Skeletal muscle tissue (tissue), 4 donors: ENCODE data around the gene P2RX4. TPM values are rescaled to one million over a fixed set of nuclear protein-coding genes. Genes with fewer than 3 reads are reported as not detected.

Experiments
- H3K27ac ChIP-seq: one replicate; pipeline ENCODE4 v1.7.0; 2013; ENCODE audit warnings: mild to moderate bottlenecking, low read depth, low read length, inconsistent platforms
- H3K27me3 ChIP-seq, 3 donors: one replicate each; pipeline ENCODE4 v1.7.0; 2013; ENCODE audit warnings: low read length in 3 of 3; ENCODE audit not compliant: control insufficient read depth in 3 of 3, insufficient read depth in 3 of 3
- H3K36me3 ChIP-seq, 3 donors: one replicate each; pipeline ENCODE4 v1.7.0; 2013; ENCODE audit warnings: low read length in 3 of 3; ENCODE audit not compliant: control insufficient read depth in 3 of 3, insufficient read depth in 3 of 3
- H3K4me1 ChIP-seq, 3 donors: one replicate each; pipeline ENCODE4 v1.7.0; 2013; ENCODE audit warnings: low read length in 3 of 3, mild to moderate bottlenecking in 3 of 3; ENCODE audit not compliant: control insufficient read depth in 3 of 3, insufficient read depth in 3 of 3
- H3K4me3 ChIP-seq, 3 donors: one replicate each; pipeline ENCODE4 v1.7.0; 2013; ENCODE audit warnings: low read length in 3 of 3
- H3K9ac ChIP-seq, 3 donors: one replicate each; pipeline ENCODE4 v1.7.0; 2013; ENCODE audit warnings: low read length in 3 of 3, mild to moderate bottlenecking in 3 of 3, moderate library complexity in 2 of 3, low read depth in 1 of 3
- H3K9me3 ChIP-seq, 3 donors: one replicate each; pipeline ENCODE4 v1.7.0; 2013; ENCODE audit warnings: low read length in 3 of 3; ENCODE audit not compliant: control insufficient read depth in 3 of 3
- total RNA-seq: library from RNA; depleted of rRNA; stranded (reverse); fragments of >200 nt; gene quantifications from one replicate; pipeline ENCODE4 v1.2.3, GENCODE V29; 2014
- donor health status: Osteomylitis.

P2RX4 gene
- total RNA-seq, 1 donor from 2014 or later: 14.6 TPM

- no peaks in the 10 kb centered on the region for H3K4me1 ChIP-seq
- H3K27me3 ChIP-seq: no peaks in the 10 kb centered on the region
- H3K9ac ChIP-seq: no peak overlapping the region
- H3K9me3 ChIP-seq: no peaks in the 10 kb centered on the region
- H3K36me3 ChIP-seq: peaks cover 41 to 60% (median 55%) of the 10 kb centered on the region in 3 donors
- no peak overlapping the region for H3K27ac ChIP-seq
- no peak overlapping the region for H3K4me3 ChIP-seq
Observed at GRCh38 chr12:121264135-121264534, 54.2 kb downstream of the P2RX4 start.

DNA sequence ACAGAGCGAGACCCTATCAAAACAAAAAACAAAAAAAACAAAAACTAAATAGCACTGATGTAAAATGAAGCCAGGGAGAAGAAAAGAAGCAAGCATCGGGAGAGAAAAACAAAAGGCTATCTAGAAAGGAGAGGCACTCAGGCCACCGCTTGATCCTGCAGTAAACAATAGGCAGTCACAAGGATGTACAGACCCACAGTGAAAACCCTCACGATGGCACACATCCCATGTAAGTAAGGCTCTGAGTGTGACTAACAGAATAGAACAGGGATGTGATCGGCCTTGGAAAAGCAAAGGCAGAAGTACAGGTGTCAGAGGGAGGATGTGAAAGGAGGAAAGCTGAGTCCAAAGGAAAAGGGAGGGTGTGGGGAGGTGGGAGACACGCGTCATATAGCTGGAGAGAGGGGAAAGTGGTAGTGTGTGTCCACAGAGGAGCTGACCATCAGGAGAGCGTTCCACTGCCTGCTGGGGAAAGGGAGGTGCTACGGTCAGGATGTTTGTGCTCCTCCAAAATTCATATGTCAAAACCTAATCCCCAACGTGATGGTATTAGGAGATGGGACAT is 55.1 kb downstream of the P2RX4 start:
- no peaks in the 10 kb centered on the region for H3K9me3 ChIP-seq
- H3K36me3 ChIP-seq: peaks cover 33 to 56% (median 52%) of the 10 kb centered on the region in 3 donors
- no peaks in the 10 kb centered on the region for H3K4me1 ChIP-seq
- H3K27me3 ChIP-seq: no peaks in the 10 kb centered on the region
- H3K27ac ChIP-seq: no peak overlapping the region
- no peak overlapping the region for H3K4me3 ChIP-seq
- H3K9ac ChIP-seq: no peak overlapping the region

DNA sequence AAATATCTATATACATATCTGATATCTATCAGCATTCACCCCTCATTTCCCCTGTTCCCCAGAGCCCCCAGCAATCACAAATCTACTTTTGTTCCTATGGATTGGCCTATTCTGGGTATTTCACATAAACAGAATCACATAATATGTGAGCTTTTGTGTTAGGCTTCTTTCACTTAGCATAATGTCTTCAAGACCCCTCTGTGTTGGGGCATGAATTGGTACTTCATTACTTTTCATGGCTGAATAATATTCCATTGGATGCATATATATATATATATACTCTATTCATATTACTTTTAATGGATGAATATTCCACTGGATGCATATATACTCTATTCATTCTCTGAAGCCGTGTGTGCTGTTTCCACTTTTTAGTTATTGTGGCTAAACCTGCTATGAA is 57.9 kb downstream of the P2RX4 start:
- H3K9me3 ChIP-seq: no peaks in the 10 kb centered on the region
- peaks cover 19 to 45% (median 43%) of the 10 kb centered on the region in 3 donors for H3K36me3 ChIP-seq
- no peak overlapping the region for H3K4me3 ChIP-seq
- no peaks in the 10 kb centered on the region for H3K27me3 ChIP-seq
- H3K27ac ChIP-seq: no peak overlapping the region
- no peak overlapping the region for H3K9ac ChIP-seq
- no peaks in the 10 kb centered on the region for H3K4me1 ChIP-seq

DNA sequence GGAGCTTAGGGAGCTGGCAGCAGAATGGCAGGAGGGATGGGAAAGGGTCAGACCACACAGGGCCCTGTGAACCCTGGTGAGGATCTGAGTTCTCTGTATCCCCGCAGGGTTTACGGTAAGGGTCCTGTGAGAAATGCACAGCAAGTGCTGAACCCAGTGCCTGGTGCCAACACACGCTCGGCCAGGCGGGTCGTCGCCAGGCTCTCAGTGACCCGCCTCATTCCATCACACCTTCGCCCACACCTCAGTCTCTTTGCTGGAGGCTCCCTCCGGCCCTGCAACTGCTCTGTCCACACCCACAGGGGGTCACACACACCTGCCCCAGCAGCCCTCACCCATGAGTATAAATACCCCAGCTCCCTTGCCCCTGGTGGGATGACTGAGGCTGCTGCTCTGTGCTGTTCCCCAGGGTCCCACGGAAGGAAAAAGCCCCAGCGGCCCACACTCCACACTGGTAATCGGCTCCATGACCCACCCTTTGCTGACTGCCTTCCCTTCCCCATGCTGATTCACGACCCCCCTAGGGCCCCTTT is 63.5 kb downstream of the P2RX4 start:
- Histone ChIP-seq H3K9me3 (no peaks in the 10 kb centered on the region), H3K9ac (no peak overlapping the region), H3K36me3 (peaks cover 16 to 21% (median 18%) of the 10 kb centered on the region in 3 donors), H3K4me1 (peaks cover 0 to 2% (median 0%) of the 10 kb centered on the region in 3 donors), H3K27me3 (no peaks in the 10 kb centered on the region), H3K27ac (no peak overlapping the region), H3K4me3 (no peak overlapping the region)

DNA sequence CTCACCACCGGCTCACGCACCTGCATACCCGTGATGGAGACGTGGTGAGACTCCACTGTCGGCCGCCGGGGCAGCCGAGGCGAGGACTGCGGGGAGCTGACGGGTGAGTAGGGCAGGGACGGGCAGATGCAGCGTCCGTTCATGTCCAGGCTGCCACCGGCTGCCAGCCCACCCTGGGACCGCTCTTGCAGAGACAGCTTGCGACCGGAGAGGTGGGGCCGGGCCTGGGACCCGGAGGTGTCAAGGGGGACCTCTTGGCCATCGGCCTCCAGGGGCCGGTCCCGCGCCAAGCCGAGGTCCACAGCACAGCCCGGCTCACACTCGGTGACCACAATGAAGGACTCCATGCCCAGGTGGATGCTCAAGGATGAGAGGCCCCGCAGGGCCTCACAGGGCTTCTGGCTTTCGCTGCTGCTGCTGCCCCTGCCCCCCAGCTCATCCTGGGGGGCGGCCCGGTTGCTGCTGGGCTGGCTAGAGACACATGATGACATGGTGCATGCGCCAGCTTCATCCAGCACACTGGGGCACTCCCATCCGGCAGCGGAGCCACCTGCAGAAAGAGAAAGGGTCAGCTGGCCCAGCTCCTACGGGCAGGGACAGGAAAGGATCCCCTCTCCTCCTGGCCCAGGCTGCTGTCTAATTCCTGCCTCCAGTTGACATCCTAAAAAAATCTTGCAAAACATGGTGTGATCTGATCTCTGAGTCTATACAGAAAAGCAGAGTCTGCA is 64.3 kb downstream of the P2RX4 start:
- no peak overlapping the region for H3K4me3 ChIP-seq
- H3K27me3 ChIP-seq: no peaks in the 10 kb centered on the region
- H3K9ac ChIP-seq: no peak overlapping the region
- no peaks in the 10 kb centered on the region for H3K9me3 ChIP-seq
- no peak overlapping the region for H3K27ac ChIP-seq
- H3K36me3 ChIP-seq: peaks cover 10 to 14% (median 11%) of the 10 kb centered on the region in 3 donors
- peaks cover under 1 to 8% (median 7%) of the 10 kb centered on the region in 3 donors for H3K4me1 ChIP-seq

DNA sequence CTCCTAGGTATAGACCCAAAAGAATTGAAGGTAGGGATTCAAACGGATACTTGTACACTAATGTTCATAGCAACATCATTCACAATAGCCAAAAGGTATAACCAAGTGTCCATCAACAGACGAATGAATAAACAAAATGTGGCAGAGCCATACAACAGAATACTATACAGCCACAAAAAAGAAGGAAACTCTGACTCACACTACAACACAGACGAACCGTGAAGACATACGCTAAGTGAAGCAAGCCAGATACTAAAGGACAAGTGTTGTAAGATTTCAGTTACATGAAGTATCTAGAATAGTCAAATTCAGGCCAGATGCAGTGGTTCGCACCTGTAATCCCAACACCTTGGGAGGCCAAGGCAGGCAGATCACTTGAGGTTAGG is 67.4 kb downstream of the P2RX4 start:
- no peaks in the 10 kb centered on the region for H3K27me3 ChIP-seq
- no peaks in the 10 kb centered on the region for H3K9me3 ChIP-seq
- H3K4me1 ChIP-seq: peaks cover 6 to 15% (median 13%) of the 10 kb centered on the region in 3 donors
- H3K4me3 ChIP-seq: no peak overlapping the region
- H3K36me3 ChIP-seq: peaks cover 5 to 11% (median 7%) of the 10 kb centered on the region in 3 donors
- no peak overlapping the region for H3K27ac ChIP-seq
- H3K9ac ChIP-seq: no peak overlapping the region

GRCh38 chr12:121278169-121279070 is 68.5 kb downstream of the P2RX4 start:
- Histone ChIP-seq H3K27me3 (no peaks in the 10 kb centered on the region), H3K4me3 (no peak overlapping the region), H3K9ac (no peak overlapping the region), H3K4me1 (peaks cover 6 to 15% (median 15%) of the 10 kb centered on the region in 3 donors), H3K27ac (peak overlapping the region; percentile 38), H3K36me3 (peaks cover 0 to 5% (median 0%) of the 10 kb centered on the region in 3 donors), H3K9me3 (no peaks in the 10 kb centered on the region)

GRCh38 chr12:121279071-121279375 is 69.1 kb downstream of the P2RX4 start:
- no peaks in the 10 kb centered on the region for H3K27me3 ChIP-seq
- H3K9me3 ChIP-seq: no peaks in the 10 kb centered on the region
- peak overlapping the region; percentile 38 for H3K27ac ChIP-seq
- H3K4me3 ChIP-seq: no peak overlapping the region
- peaks cover 6 to 15% (median 15%) of the 10 kb centered on the region in 3 donors for H3K4me1 ChIP-seq
- H3K36me3 ChIP-seq: no peaks in the 10 kb centered on the region
- no peak overlapping the region for H3K9ac ChIP-seq

GRCh38 chr12:121279507-121279915 is 69.6 kb downstream of the P2RX4 start:
- Histone ChIP-seq H3K4me3 (no peak overlapping the region), H3K9me3 (no peaks in the 10 kb centered on the region), H3K9ac (no peak overlapping the region), H3K27me3 (no peaks in the 10 kb centered on the region), H3K36me3 (no peaks in the 10 kb centered on the region), H3K4me1 (peaks cover 6 to 15% (median 14%) of the 10 kb centered on the region in 3 donors), H3K27ac (peak overlapping the region; percentile 38)
